Astrocyte (in vitro differentiated cells and primary cell): Measurements from ENCODE around the gene GJB4.

Experiments used
- EZH2 ChIP-seq: IDR thresholded peaks from 2 replicates; pipeline ENCODE4 v1.6.1; 2012; ENCODE audit warnings: mild to moderate bottlenecking, low read length, inconsistent platforms; ENCODE audit not compliant: insufficient read depth
- TF ChIP-seq, protein P1 (sequence below): IDR thresholded peaks from 2 replicates; pipeline ENCODE4 v1.5.1; 2011; ENCODE audit warnings: low read depth, mild to moderate bottlenecking, inconsistent platforms, low read length, moderate library complexity; ENCODE audit not compliant: insufficient read depth

DNA sequence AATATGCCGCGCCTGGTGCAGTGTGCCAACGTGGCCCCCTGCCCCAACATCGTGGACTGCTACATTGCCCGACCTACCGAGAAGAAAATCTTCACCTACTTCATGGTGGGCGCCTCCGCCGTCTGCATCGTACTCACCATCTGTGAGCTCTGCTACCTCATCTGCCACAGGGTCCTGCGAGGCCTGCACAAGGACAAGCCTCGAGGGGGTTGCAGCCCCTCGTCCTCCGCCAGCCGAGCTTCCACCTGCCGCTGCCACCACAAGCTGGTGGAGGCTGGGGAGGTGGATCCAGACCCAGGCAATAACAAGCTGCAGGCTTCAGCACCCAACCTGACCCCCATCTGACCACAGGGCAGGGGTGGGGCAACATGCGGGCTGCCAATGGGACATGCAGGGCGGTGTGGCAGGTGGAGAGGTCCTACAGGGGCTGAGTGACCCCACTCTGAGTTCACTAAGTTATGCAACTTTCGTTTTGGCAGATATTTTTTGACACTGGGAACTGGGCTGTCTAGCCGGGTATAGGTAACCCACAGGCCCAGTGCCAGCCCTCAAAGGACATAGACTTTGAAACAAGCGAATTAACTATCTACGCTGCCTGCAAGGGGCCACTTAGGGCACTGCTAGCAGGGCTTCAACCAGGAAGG lies 25.8 kb downstream of the GJB4 start:
- TF ChIP-seq, protein P1, sequence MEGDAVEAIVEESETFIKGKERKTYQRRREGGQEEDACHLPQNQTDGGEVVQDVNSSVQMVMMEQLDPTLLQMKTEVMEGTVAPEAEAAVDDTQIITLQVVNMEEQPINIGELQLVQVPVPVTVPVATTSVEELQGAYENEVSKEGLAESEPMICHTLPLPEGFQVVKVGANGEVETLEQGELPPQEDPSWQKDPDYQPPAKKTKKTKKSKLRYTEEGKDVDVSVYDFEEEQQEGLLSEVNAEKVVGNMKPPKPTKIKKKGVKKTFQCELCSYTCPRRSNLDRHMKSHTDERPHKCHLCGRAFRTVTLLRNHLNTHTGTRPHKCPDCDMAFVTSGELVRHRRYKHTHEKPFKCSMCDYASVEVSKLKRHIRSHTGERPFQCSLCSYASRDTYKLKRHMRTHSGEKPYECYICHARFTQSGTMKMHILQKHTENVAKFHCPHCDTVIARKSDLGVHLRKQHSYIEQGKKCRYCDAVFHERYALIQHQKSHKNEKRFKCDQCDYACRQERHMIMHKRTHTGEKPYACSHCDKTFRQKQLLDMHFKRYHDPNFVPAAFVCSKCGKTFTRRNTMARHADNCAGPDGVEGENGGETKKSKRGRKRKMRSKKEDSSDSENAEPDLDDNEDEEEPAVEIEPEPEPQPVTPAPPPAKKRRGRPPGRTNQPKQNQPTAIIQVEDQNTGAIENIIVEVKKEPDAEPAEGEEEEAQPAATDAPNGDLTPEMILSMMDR, result no peak
- no peak for TF ChIP-seq EZH2
